ENCODE data around the gene CTRB2.
"Not testable (repeated sequence)": the region's sequence is repeated elsewhere in the genome, so short reads cannot be mapped to it uniquely, and the experiment has no call there.

The CTRB2 gene

DNA sequence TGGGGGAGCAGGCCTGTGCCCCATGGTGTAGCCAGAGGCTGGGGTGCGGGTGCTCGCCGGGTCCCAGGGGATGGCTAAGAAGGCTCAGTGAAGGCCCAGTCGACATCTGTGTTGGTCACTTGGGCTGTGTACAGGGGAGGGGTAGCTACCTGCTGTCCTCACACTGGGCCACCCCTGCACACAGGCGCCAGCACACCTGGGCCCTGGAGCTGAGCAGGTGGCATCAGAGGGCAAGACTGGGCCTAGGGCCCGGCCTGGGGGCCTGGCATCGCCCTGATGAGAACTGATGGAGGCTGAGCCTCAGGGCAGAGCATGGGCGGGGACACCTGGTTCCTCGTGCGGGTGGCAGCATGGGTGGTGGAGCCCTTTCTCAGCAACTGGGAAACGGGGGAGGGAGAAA is 870 bp upstream of the CTRB2 start:
- DNase-seq (ENCODE audit: low read depth in 2 of 3, low spot score in 2 of 3): no peak

DNA sequence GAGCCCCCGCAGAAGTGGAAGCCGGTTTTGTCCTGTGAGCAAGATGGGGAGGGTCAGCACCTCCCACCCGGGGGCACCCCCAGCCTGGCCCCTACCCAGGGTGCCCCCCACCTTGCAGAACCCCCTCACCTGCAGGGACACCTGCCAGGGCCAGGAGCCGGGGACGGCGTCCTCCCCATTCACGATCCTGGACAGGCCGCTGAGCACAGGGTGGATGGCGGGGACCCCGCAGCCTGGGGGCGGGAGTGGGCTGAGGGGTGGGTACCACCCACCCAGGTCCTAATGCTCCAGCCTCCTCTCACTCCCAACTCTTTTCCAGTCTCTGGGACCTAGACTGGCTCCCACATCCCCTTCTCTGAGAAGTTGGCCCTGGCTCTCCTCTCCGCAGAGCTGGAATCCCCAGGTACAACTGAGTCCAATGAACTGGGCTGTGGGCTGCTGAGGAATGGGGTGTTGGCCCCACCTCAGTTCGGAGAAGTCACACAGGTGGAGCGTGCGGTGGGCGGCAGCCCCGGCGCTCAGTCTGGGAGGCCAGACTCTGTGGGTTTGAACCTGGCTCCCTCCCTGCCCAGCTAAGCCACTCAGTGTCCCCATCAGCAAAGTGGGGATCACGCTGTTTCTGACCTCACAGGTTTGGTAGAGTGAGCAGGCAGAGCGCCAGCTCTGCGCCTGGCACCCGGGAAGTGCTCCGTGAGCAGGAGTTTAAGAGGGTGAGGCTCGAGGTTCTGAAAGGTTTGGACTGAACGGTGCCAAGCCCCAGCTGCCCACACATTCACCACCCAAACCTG is 806 bp downstream of the CTRB2 start:
- not testable (repeated sequence) for DNase-seq (ENCODE audit: low read depth in 2 of 3, low spot score in 2 of 3)

GRCh38 chr16:75205438-75205837 is 1.5 kb downstream of the CTRB2 start:
- DNase-seq (ENCODE audit: low read depth in 2 of 3, low spot score in 2 of 3): not testable (repeated sequence)

DNA sequence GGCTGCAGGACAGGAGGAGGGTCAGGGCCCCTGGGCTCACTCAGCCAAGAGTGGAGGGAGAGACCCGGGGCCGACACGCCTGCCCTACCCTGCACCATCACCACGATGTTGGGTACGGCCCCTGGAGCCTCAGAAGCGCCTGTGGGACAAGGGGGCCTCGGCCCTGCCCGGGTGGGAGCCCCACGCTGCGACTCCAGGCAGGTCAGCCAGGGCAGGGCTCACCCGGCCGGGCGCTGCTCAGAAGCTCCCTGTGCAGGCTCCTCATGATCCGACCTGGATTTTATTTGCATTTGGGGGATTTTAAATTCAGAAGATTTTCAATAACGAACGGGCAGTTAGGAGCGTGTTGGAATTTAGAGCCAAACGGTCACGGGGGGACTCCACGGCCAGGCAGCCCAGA is 2.1 kb downstream of the CTRB2 start:
- not testable (repeated sequence) for DNase-seq (ENCODE audit: low read depth in 2 of 3, low spot score in 2 of 3)

DNA sequence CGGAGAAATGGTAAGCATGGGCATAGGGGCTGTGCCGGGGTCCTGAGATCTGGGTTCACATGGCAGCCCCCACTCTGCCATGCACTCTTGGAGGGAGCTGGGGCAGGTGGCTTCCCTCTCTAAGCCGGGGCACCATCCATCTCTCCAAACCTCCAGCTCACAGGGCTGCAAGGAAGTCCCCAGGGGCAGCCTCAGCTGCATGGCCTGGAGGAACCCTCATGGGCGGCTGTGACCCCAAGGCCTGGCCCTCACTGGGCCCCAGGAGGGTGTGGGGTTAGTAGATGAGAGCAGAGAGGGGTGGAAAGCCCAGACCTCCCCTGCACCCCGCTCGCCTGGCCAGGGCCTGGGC is 2.6 kb downstream of the CTRB2 start:
- no peak for DNase-seq (ENCODE audit: low read depth in 2 of 3, low spot score in 2 of 3)

DNA sequence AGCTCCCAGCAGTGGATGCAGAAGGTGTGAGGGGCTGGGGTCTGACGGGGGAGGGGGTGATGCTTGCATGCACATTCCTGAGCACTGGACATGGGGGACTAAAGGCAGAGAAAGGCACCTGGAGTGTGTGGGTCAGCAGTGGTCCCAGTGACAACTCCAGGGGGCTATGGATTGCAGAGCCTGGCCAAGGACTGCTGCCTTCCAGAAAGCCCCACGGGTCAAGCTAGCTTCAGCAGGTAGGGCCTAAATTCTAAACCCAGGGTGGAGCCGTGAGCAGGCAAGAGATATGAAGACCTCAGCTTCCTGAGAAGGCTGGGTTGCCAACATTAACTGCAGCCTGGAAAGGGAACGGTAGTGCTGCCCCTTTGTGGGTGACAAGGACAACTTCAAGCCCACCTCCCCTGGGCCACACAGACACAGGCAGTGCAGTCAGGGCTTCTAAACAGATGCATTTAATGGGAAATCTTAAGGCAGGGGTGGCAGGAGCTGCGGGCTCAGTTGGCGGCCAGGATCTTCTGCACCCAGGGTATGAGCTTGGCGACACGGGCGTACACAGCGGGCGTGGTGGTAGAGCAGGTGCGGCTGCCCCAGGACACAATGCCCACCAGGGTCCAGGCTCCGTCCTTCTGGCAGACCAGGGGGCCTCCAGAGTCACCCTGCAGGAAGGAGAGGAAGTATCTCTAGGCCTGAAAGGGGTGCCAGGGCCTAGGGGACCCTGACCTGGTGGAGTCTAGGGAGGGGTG is 3.1 kb downstream of the CTRB2 start:
- no peak for DNase-seq (ENCODE audit: low read depth in 2 of 3, low spot score in 2 of 3)

GRCh38 chr16:75203096-75203495 is 3.9 kb downstream of the CTRB2 start:
- no peak for DNase-seq (ENCODE audit: low read depth in 2 of 3, low spot score in 2 of 3)

DNA sequence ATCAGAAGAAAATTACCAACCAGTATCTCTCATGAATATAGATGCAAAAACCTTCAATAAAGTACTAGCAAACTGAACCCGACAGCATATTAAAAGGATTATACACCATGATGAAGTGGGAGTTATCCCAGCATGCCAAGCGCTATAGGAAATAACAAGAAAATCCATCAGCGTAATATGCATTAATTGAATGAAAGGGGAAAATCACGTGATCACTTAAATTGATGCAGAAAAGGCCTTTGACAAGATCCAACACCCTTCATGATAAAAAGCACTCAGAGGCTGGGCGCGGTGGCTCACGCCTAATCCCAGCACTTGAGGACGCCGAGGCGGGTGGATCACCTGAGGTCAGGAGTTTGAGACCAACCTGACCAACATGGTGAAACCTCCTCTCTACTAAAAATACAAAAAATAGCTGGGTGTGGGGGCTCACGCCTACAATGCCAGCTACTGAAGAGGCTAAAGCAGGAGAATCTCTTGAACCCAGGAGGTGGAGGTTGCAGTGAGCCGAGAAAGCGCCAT is 4.8 kb downstream of the CTRB2 start:
- no peak for DNase-seq (ENCODE audit: low read depth in 2 of 3, low spot score in 2 of 3)

DNA sequence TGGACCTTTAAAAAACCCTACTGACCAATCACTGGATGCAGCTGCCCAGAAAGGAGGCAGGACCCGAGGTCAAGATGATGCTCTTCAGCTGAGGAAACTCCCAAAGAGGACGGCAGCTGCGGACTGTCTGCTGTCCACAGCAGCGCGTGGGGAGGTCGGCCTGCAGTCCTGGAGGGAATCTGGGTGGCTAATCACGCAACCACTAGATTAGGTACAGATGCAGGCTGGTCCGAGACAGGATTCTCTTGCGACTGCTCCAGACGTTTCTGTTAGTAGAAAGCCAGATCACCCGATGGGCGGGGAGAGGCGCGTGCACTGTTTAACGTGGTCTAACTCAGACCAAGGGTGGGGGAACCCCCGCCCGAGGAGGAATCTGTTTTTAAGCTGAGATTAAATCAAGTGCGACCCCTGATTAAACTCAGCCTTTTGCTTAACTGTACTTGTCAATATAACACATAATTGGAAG is 8.8 kb downstream of the CTRB2 start:
- DNase-seq (ENCODE audit: low read depth in 2 of 3, low spot score in 2 of 3): no peak

GRCh38 chr16:75197522-75198134 is 9.3 kb downstream of the CTRB2 start:
- no peak for DNase-seq (ENCODE audit: low read depth in 2 of 3, low spot score in 2 of 3)

DNA sequence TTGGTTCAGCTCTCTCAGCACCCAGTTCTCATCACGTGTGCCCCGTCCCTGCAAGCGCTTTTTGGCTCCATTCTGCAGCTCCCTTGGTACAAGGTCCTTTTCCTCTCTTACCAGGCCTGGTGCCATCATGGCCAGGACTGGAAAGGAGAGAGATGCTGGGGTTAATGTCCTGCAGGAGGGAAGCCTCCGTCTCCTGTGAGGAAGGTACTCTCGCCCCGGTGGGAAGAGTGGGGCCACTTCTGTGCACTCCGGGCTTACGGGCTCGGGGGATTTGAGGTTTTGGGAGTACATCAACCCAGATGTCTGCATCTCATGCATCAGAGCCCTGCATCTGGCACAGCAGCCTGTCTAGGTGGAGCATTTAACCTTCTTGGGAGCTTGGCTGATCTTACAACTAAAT is 10.1 kb downstream of the CTRB2 start:
- DNase-seq (ENCODE audit: low read depth in 2 of 3, low spot score in 2 of 3): no peak

- DNase-seq (ENCODE audit: low read depth in 2 of 3, low spot score in 2 of 3): no peak
Measured at GRCh38 chr16:75195811-75196790, 10.9 kb downstream of the CTRB2 start.

DNA sequence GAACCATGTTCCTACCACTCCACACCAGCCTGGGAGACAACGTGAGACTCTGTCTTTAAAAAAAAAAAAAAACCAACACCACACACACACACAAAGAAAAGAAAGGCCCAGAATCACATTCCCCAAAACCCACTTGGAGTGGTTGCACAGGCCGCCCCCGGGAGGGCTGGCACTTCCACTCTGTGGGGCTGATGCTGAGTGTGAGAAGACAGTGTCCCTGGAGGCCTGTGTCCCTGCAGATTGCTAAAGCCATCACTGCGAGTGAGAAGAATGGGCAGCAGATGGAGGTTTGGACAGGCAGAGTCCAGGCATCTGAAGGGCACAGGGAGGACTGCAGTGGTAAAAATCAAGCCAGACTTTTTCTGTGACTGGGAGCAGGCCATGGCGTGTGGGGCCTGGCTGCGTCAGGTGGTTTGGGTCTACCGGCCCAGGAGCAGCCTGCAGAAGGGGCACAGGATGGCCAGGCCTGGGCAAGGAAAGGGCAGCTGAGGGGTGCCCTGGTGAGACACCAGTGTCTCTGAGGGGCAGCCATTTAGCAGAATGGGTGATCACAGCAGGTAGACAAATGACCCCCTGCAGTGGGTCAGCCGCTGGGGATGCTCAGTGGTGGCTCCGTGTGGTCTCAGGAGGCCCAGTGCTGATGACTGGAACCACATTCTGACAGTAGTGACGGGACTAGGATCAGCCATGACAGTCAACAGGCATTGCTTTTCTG is 13.1 kb downstream of the CTRB2 start:
- DNase-seq (ENCODE audit: low read depth in 2 of 3, low spot score in 2 of 3): no peak

DNA sequence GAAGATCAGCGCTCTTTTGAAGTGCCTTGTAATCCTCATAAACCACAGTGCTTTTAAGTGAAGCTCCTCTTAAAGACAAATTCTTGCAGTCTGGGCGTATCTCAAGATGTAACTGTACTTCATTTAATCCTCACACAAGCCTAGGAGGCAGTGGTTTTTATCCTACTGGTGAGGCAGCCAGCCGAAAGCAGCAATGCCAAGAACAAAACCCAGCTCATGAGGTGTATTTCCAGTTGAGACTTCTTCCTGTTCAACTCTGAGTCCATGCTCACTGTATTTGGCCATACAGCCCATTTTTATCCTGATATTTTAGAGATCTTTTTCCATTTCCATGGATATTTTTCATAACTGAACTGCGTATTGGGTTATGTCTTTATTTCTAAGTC is 13.7 kb downstream of the CTRB2 start:
- no peak for DNase-seq (ENCODE audit: low read depth in 2 of 3, low spot score in 2 of 3)

DNA sequence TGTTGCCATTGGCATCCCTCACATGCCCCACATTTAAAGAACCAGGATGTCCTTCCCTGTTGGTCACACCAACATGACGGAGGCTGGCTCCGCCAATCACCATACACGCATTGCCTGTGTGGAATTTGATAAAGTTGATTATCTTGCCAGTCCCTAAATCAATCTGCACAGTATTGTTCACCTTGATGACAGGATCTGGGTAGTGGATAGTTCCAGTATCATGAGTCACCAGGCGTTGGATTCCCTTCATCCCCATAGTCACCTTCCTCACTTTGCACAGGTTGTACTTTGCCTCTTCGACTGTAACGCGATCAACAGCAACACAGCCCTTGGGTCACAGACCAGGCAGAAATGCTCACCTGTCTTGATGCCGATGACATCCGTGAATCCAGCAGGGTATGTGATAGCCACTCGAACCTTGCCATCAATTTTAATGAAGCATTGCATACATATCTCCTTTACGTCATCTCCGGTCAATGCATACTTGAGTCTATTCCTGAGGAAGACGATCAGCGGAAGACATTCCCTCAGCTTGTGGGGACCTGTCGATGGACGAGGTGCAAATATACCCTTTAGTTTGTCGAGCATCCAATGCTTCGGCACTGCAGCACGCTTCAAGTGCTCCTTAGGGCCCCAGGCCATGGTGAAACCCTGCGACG is 14.2 kb downstream of the CTRB2 start:
- DNase-seq (ENCODE audit: low read depth in 2 of 3, low spot score in 2 of 3): no peak

DNA sequence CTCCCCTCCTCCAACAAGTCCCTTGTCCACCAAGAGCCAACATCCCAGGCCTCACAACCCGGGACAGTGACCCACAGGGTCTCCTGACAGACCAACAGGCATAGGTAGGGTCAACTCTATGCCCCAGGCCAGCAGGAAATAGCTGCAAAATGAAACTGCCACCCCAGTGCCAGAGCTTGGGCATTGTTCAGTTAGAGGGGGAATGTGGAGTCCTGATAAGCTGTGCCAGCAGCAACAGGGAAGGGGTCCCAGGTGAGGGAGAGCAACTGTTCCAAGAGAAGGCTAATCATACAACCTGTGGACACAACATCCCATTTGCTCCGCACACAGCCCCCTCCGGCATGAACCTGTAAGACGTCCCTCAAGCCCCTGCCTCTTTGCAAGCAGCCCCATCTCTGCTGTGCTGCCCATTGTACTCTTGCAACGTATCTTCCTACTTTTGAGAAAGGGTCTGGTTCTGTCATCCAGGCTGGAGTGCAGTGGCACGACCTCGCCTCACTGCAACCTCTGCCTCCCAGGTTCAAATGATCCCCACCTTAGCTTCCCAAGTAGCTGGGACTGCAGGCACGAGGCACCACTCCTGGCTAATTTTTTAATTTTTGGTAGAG is 17.2 kb downstream of the CTRB2 start:
- no peak for DNase-seq (ENCODE audit: low read depth in 2 of 3, low spot score in 2 of 3)

GRCh38 chr16:75188832-75189477 is 18.0 kb downstream of the CTRB2 start:
- DNase-seq (ENCODE audit: low read depth in 2 of 3, low spot score in 2 of 3): no peak

- DNase-seq (ENCODE audit: low read depth in 2 of 3, low spot score in 2 of 3): no peak
Measured at GRCh38 chr16:75181630-75182029, 25.3 kb downstream of the CTRB2 start.

DNA sequence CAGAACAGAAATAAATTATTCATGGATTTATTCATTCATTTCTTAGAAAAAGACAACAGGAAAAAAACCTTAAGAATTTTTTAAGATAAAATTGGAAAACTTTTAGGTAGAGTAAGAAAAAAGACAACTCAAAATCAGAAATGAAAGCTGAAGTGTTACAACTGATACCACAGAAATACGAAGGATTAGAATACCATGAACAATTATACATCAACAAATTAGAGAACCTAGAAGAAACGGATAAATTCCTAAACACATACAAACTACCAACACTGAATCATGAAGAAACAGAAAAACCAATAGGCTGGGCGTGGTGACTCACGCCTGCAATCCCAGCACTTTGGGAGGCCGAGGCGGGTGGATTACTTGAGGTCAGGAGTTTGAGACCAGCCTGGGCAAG is 27.8 kb downstream of the CTRB2 start:
- no peak for DNase-seq (ENCODE audit: low read depth in 2 of 3, low spot score in 2 of 3)
